Psoas muscle (tissue), 8 donors: ENCODE data around the gene SLC25A47. TPM values are rescaled to one million over a fixed set of nuclear protein-coding genes. Genes with fewer than 3 reads are reported as not detected.

ENCODE experiments used
- ATAC-seq, 4 donors: fragments of 200-7000 bp; cut with Tn5 transposase; one replicate each; pipeline ENCODE4 v1.9.1; 2020; ENCODE audit warnings: moderate library complexity in 3 of 4, mild to moderate bottlenecking in 2 of 4
- DNase-seq, 2 donors: peaks; one replicate each; pipeline ENCODE4 v3.0.0-alpha.2; 2020
- H3K27ac ChIP-seq: fragments of 200-600 bp; one replicate; pipeline ENCODE4 v1.8.0; 2022
- H3K27me3 ChIP-seq, 3 donors: fragments of 200-600 bp in 1 of 3; one replicate each; pipeline versions ENCODE4 v1.6.1 to v1.8.0; 2013 to 2022; ENCODE audit warnings: low read length in 2 of 3, mild to moderate bottlenecking in 2 of 3, moderate library complexity in 1 of 3; ENCODE audit not compliant: insufficient read depth in 3 of 3
- H3K36me3 ChIP-seq, 2 donors: fragments of 200-600 bp in 1 of 2; one replicate each; pipeline versions ENCODE4 v1.6.1 to v1.8.0; 2013 to 2022; ENCODE audit warnings: low read depth in 1 of 2, mild to moderate bottlenecking in 1 of 2, moderate library complexity in 1 of 2; ENCODE audit not compliant: insufficient read depth in 1 of 2
- H3K4me1 ChIP-seq: fragments of 200-600 bp; one replicate; pipeline ENCODE4 v1.8.0; 2022
- H3K4me3 ChIP-seq: fragments of 200-600 bp; one replicate; pipeline ENCODE4 v1.8.0; 2022; ENCODE audit warnings: mild to moderate bottlenecking
- H3K9me3 ChIP-seq: fragments of 200-600 bp; one replicate; pipeline ENCODE4 v1.8.0; 2022
- CTCF ChIP-seq: fragments of 200-600 bp; IDR thresholded peaks from one replicate; pipeline ENCODE4 v1.8.0; 2022; ENCODE audit warnings: antibody characterized with exemption
- whole genome bisulfite sequencing, 3 donors: extraction: QIAGEN DNeasy Blood & Tissue Kit; methylation state at CpG; one replicate each; pipeline versions ENCODE4 v1.1.6 to v1.1.7; 2013; 5-methylcytosine and 5-hydroxymethylcytosine counted together
- intact Hi-C, 2 donors: fragments of 100-400 bp; cut with DNase I; formaldehyde crosslinking; loops; one replicate each; pipeline versions ENCODE4 v1.11.0 to v1.14.2; 2022
- polyA plus RNA-seq, 3 donors: library from polyadenylated mRNA; stranded (reverse); fragments of 200-250 nt; gene quantifications; one replicate each; pipeline ENCODE4 v1.2.3, GENCODE V29; 2013
- total RNA-seq, 4 donors: library from RNA; stranded (reverse); fragmentation: NEBNext Ultra II Directional in 2 of 4; extraction: Animal tissue kit (Norgen Biotek cat#: 25700) in 2 of 4; gene quantifications; one replicate each; pipeline versions ENCODE4 v1.2.1 to v1.2.4, GENCODE V29; 2021 to 2023
- donor health status: healthy with polysubstance abuse.
- donor health status: DM: no; HTN: no; CAD: no; lungs with moderate emphysema.
- donor health status: Bipolar disorder and iron deficiency.
- donor health status: healthy.
- donor health status: DM: yes; HTN: yes; CAD: no.
- donor health status: DM: no; HTN: no; CAD: no.
- donor health status: DM: no; HTN: no; CAD: no.
- donor health status: DM: yes; HTN: yes; CAD: no.

Gene SLC25A47
- total and polyA plus RNA-seq, 7 donors = 0.03 to 0.12 TPM; not detected in 5

DNA sequence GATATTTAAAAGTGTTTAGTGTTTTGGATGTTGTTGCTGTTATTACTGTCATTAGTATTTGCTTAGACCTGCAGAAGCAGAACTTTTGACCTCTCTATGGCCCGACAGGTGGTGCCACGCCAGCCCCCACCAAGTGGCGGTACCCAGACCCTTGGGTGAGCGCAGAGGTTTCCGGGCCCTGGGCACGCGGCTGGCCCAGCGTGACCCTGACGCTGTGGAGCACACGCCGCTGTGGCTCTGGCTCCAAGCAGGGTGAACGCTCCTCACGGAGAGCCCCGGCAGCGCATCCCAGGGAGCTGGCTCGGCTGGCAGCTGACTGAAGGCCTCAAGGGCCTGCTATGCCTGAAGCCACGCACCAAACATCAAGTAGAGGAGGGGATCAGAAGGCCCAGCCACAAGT, 22.6 kb downstream of the SLC25A47 start:
- Histone ChIP-seq H3K27me3 (no peaks in the 10 kb centered on the region), H3K9me3 (no peaks in the 10 kb centered on the region), H3K4me3 (no peak overlapping the region), H3K27ac (no peak overlapping the region), H3K36me3 (peaks cover 4 to 74% of the 10 kb centered on the region in 2 donors), H3K4me1 (peaks cover 11% of the 10 kb centered on the region)
- WGBS, 3 donors = 94 to 96% (median 95%) methylated on average over 17 of the region's 17 CpGs
- no peak for ATAC-seq
- DNase-seq = no peak
- intact Hi-C loops = no loop called here
- TF ChIP-seq CTCF = no peak

GRCh38 chr14:100346306-100347091, 23.4 kb downstream of the SLC25A47 start:
- DNase-seq (no peak), ATAC-seq (no peak)
- H3K9me3 ChIP-seq = no peaks in the 10 kb centered on the region
- H3K4me3 ChIP-seq = no peak overlapping the region
- H3K27ac ChIP-seq = no peak overlapping the region
- H3K27me3 ChIP-seq = no peaks in the 10 kb centered on the region
- peaks cover 8% of the 10 kb centered on the region for H3K4me1 ChIP-seq
- H3K36me3 ChIP-seq = peaks cover 4 to 80% of the 10 kb centered on the region in 2 donors
- TF ChIP-seq CTCF = no peak
- 90 to 92% (median 90%) methylated on average over 12 of the region's 12 CpGs for WGBS, 3 donors
- intact Hi-C loops = no loop called here

DNA sequence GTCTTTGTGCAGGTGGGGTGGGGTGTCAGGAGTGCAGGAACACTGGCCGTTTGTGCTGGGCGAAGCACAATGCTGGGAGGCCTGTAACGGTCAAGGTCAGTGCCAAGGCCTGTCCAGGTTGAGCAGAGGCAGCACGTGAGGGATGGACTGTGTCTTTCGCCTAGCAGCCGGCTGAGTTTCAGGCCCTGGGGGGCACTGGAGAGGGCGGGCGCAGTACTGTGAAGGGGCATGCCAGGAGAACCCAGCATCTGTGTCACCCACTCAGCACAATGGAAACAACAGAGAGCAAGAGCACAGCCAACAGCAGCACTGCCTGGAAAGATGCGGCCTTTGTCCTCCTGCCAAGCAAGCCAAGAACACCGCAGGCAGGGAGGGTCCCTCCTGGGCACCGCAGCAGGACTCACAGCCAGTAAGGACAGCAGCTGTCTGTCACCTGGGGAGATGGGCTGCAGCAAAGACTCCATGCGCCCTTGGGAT, 25.2 kb downstream of the SLC25A47 start:
- no peaks in the 10 kb centered on the region for H3K27me3 ChIP-seq
- H3K36me3 ChIP-seq = peaks cover 4 to 79% of the 10 kb centered on the region in 2 donors
- no peak for TF ChIP-seq CTCF
- H3K27ac ChIP-seq = no peak overlapping the region
- no peak overlapping the region for H3K4me3 ChIP-seq
- intact Hi-C loops = no loop called here
- H3K4me1 ChIP-seq = no peaks in the 10 kb centered on the region
- DNase-seq (no peak), ATAC-seq (no peak)
- H3K9me3 ChIP-seq = no peaks in the 10 kb centered on the region
- 88 to 93% (median 88%) methylated on average over 12 of the region's 12 CpGs for WGBS, 3 donors

DNA sequence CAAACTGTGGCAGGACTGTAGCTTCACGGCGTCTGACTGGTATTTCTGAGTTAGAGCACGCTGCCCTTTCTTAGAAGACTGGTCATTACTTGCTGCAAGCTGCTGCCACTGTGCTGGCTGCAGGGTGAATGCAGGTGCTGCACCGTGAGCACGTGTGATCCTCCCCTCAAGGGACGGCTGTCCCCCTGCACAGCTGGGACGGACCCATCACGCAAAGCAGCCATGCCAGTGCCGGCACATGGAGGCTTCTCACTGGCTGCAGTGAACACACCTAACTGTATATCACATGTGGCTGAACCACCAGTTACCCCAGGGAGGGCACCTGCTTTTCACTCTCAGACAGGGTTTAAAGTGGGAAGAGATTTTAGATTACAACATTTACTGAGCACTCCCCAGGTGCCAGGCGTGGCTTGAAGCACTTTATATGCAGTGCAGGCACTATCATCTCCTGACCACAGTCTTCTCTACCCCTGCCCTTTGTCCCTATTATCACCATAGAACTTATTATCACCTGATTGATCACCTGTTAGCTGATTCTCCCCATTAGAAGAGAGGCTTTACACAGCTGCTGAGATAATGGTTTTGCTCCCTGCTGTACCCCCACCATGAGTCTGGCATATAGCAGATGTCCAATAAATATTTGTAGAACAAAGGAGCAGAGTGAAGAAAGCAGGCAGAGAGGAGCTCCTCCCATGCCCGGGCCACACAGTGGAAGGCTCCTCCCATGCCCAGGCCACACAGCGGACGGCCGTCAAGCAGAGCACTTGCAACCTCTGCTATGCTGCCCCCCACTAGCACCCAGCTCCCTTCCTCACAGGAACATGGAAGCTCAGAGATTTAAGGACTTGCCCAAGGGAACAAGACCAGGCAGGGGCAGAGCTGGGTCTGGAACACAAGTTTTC, 25.9 kb downstream of the SLC25A47 start:
- 88 to 90% (median 88%) methylated on average over 14 of the region's 14 CpGs for WGBS, 3 donors
- Histone ChIP-seq H3K27ac (no peak overlapping the region), H3K4me1 (no peaks in the 10 kb centered on the region), H3K4me3 (no peak overlapping the region), H3K27me3 (no peaks in the 10 kb centered on the region), H3K9me3 (no peaks in the 10 kb centered on the region), H3K36me3 (peaks cover 8 to 83% of the 10 kb centered on the region in 2 donors)
- no peak for TF ChIP-seq CTCF
- DNase-seq (no peak), ATAC-seq (no peak)
- intact Hi-C loops = no loop called here
